Esophagus (tissue), 2 donors: ENCODE results near the gene DDRGK1. TPM values are rescaled to one million over a fixed set of nuclear protein-coding genes. Genes with fewer than 3 reads are reported as not detected.
"Not testable (repeated sequence)": the region's sequence is repeated elsewhere in the genome, so short reads cannot be mapped to it uniquely, and the experiment has no call there.

Experiments used
- H3K27ac ChIP-seq, 2 donors: one replicate each; pipeline ENCODE4 v1.5.1; 2013; ENCODE audit warnings: low read depth in 2 of 2, mild to moderate bottlenecking in 2 of 2, inconsistent platforms in 1 of 2, low read length in 1 of 2, moderate library complexity in 1 of 2
- H3K27me3 ChIP-seq, 2 donors: one replicate each; pipeline ENCODE4 v1.6.1; 2013; ENCODE audit warnings: low read length in 2 of 2, control low read depth in 1 of 2, mild to moderate bottlenecking in 1 of 2; ENCODE audit not compliant: insufficient read depth in 2 of 2, control insufficient read depth in 1 of 2
- H3K36me3 ChIP-seq, 2 donors: one replicate each; pipeline ENCODE4 v1.6.1; 2013; ENCODE audit warnings: low read length in 1 of 2; ENCODE audit not compliant: control insufficient read depth in 2 of 2, insufficient read depth in 2 of 2
- H3K4me1 ChIP-seq, 2 donors: one replicate each; pipeline ENCODE4 v1.6.1; 2013; ENCODE audit warnings: low read length in 1 of 2; ENCODE audit not compliant: control insufficient read depth in 2 of 2, insufficient read depth in 2 of 2
- H3K4me3 ChIP-seq, 2 donors: one replicate each; pipeline ENCODE4 v1.5.1; 2013; ENCODE audit warnings: low read length in 2 of 2, mild to moderate bottlenecking in 2 of 2, low read depth in 1 of 2, moderate library complexity in 1 of 2
- H3K9me3 ChIP-seq, 2 donors: one replicate each; pipeline ENCODE4 v1.6.1; 2013; ENCODE audit warnings: mild to moderate bottlenecking in 2 of 2, low read depth in 1 of 2, low read length in 1 of 2, moderate library complexity in 1 of 2; ENCODE audit not compliant: control insufficient read depth in 2 of 2, insufficient read depth in 1 of 2
- WGBS, 2 donors: extraction: QIAGEN DNeasy Blood & Tissue Kit; methylation state at CpG; one replicate each; pipeline ENCODE4 v1.1.7; 2013; 5-methylcytosine and 5-hydroxymethylcytosine counted together
- polyA plus RNA-seq, 2 donors: library from polyadenylated mRNA; stranded (reverse); fragments of 200-250 nt; gene quantifications; one replicate each; pipeline ENCODE4 v1.2.3, GENCODE V29; 2013
- donor health status: healthy with polysubstance abuse.
- donor health status: Bipolar disorder and iron deficiency.

Gene DDRGK1
- polyA plus RNA-seq, 2 donors, result 24.0 to 45.8 TPM

DNA sequence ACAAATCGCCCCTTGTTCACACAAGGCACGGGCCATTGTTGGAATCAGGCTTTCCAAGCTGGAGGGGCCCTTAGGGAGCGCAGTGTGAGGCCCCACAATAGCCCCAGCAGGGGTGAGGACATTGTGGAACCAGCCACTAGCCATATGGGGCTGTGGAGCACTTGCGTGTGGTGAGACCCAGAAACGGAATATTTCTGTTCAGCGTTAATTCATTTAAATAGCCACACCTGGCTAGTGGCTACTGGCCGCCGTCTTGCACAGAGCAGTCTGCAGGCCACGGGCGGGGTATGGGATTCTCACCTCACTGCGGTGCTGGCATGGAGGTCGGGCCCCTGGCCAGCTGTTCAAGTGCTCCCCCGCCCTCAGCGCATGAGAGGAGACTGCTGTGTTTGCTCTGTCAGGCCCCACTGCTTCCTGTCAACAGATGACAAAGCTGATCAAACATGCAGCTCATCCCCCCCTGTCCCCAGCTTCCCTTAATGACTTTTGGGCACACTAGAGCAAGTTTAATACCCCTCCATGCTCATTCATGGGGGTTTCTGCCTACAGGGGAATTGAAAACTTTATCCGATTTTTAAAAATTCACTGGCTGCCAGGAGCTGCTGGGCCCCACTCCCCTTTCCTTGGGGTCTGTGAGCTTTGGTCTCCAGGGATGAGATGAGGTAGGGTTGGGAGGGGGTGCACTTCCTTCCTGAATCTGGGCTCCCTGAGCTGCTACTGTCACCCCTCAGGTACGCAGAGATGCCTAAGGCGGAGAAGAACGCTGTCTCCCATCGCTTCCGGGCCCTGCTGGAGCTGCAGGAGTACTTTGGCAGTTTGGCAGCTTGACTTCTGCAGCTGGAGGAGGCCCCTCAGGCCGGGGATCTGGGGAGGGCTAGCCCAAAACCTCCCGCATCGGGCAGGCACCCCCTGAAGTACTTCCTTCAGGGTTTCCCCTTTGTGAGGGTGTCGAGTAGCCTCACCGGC lies 18.4 kb upstream of the DDRGK1 start:
- Histone ChIP-seq H3K27me3 (no peaks in the 10 kb centered on the region), H3K4me3 (no peak overlapping the region), H3K9me3 (no peaks in the 10 kb centered on the region), H3K27ac (peak overlapping the region; percentile 18 to 30), H3K36me3 (peaks cover 0 to 18% of the 10 kb centered on the region in 2 donors), H3K4me1 (peaks cover 4 to 23% of the 10 kb centered on the region in 2 donors)
- 58 to 73% methylated on average over 25 of the region's 25 CpGs for WGBS, 2 donors

DNA sequence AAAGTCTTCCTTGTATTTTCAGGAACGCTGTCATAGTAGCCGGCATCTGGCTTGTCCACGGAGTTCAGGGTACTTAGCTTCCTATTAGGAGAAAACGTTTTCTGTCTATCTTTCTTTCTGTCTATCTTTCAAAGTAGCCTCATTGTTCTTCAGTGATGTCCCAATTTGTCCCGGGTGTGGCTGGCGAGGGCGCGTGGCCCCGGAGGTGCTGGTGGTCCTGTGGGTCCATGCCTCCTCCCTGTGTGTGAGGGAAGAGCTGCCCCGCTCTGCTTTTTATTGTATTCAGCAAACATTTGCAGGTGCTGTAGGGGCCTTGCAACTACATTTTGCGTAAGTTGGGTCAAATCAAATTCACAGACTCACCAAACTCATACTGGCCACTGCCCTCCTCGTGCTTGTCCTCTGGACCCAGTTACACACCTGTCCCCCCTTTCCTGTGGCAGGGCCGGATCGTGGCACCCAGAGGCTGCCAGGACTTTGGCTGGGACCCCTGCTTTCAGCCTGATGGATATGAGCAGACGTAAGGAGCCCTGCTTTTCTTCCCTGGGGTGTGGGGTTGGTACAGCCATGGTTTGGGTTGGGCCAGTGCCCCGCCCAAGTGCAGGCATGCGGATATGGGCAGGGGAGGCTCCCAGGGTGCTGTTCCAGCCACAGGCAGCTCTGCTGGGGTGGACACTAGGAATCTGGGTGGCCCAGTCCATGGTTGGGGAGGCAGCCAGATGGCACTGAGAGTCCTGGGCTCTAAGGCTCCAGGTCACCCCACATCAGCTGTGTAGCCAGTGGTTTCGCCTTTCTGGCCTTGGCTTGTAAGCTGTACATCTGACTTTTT lies 17.1 kb upstream of the DDRGK1 start:
- no peaks in the 10 kb centered on the region for H3K27me3 ChIP-seq
- WGBS, 2 donors, result 78% methylated on average over 18 of the region's 18 CpGs
- peaks cover 0 to 10% of the 10 kb centered on the region in 2 donors for H3K36me3 ChIP-seq
- no peaks in the 10 kb centered on the region for H3K9me3 ChIP-seq
- H3K4me3 ChIP-seq, result no peak overlapping the region
- H3K27ac ChIP-seq, result peak overlapping the region in 1 of 2 donors; percentile 38
- peaks cover 0 to 21% of the 10 kb centered on the region in 2 donors for H3K4me1 ChIP-seq

DNA sequence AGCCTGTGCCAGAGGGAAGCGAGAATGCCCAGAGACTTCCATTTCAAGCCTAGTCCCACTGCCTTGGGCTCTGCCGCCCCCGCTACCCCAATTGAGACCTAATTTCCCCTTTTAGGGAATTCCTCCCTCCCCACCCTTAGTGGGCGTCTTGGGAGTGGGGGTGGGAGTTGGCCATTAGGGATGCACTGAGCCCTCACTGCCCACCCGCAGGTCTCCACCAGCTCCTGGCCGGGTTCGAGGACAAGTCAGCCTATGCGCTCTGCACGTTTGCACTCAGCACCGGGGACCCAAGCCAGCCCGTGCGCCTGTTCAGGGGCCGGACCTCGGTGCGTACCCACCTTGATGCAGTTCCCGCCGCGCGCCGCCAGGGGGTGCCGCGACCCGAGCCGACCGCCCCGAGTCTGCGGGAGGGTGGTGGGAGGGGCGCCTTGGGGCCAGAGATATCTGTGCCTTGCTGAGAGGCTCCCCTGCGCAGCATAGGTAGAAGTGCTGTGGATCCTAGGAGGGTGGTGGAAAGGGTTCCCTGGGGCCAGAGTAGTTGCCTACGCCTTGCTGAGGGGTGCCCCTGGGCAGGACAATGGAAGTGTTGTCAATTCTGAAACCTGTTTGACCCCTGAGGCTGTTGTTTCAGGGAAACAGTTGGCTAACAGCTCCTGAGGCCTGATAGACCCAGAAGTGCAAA lies 14.0 kb upstream of the DDRGK1 start:
- Histone ChIP-seq H3K4me3 (no peak overlapping the region), H3K36me3 (peaks cover 0 to 17% of the 10 kb centered on the region in 2 donors), H3K27ac (no peak overlapping the region), H3K4me1 (peaks cover 0 to 13% of the 10 kb centered on the region in 2 donors), H3K9me3 (no peaks in the 10 kb centered on the region), H3K27me3 (no peaks in the 10 kb centered on the region)
- 14 to 16% methylated on average over 30 of the region's 30 CpGs for WGBS, 2 donors

DNA sequence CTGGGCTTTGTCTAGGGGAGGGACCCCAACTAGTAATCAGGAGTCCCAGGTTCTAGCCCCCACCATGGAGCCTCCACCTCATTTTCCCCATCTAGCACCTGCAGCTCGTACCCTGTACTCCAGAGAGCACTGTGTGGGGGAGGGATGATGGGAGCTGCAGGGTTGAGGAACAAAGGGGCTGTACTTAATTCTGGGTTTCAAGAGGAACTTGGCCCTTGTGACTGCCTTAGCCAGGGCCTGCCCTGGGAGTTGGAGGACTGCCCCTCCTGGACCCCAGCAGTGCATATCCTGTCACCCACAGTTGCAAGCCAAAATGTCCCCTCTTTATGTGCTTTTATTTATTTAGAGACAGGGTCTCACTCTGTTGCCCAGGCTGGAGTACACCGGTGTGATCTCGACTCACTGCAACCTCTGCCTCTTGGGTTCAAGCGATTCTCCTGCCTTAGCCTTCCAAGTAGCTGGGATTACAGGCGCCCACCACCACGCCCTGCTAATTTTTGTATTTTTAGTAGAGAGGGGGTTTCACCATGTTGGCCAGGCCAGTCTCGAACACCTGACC lies 11.0 kb upstream of the DDRGK1 start:
- 86 to 90% methylated on average over 7 of the region's 7 CpGs for WGBS, 2 donors
- peaks cover 0 to 14% of the 10 kb centered on the region in 2 donors for H3K36me3 ChIP-seq
- not testable (repeated sequence) for H3K27ac ChIP-seq, H3K27me3 ChIP-seq, H3K4me1 ChIP-seq, H3K4me3 ChIP-seq, H3K9me3 ChIP-seq

DNA sequence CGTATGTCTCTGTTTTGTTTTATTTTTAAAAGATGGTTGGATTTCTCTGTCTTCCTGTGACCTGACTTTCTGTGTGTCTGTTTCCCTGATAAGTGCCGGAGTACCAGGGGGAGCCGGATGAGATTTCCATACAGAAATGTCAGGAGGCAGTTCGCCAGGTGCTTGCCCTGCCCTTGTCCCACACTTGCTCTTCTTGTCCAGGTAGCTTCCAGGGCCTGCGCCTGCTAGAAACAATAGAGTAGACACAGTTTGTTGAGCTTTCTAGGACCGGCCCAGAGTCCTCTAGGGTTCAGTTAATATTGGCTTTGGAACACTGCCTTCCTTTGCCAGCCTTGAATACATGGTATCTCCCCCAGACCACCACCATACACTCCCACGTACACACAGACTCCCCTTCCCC lies 8.7 kb upstream of the DDRGK1 start:
- Histone ChIP-seq H3K27me3 (no peaks in the 10 kb centered on the region), H3K36me3 (peaks cover 0 to 14% of the 10 kb centered on the region in 2 donors), H3K4me1 (peaks cover 0 to 5% of the 10 kb centered on the region in 2 donors), H3K9me3 (no peaks in the 10 kb centered on the region), H3K27ac (no peak overlapping the region), H3K4me3 (no peak overlapping the region)
- WGBS, 2 donors, result 93 to 97% methylated on average over 7 of the region's 7 CpGs

DNA sequence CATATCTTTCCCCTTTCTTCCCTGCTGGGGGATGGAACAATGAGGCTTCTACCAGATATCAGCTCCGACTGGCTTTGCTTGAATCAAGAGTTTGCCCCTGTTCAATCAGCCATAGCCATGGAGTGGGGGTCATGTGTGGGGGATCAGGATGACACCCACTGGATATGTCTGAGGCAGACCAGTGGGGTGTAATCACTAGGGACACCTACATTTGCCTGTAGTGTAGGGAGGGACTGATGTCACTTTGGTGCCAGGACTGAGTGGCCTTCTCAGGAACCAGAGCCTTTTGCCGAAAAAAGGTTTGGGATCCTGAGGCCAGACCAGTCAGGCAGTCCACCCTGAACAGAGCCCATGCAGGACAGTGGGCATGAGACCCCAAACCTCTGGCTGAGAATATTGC lies 5.9 kb upstream of the DDRGK1 start:
- WGBS, 2 donors, result 57 to 74% methylated on average over 2 of the region's 2 CpGs
- H3K27ac ChIP-seq, result no peak overlapping the region
- H3K4me3 ChIP-seq, result peak overlapping the region; percentile 16 to 84
- peaks cover 0 to 10% of the 10 kb centered on the region in 2 donors for H3K36me3 ChIP-seq
- no peaks in the 10 kb centered on the region for H3K9me3 ChIP-seq
- peaks cover 0 to 4% of the 10 kb centered on the region in 2 donors for H3K4me1 ChIP-seq
- no peaks in the 10 kb centered on the region for H3K27me3 ChIP-seq

DNA sequence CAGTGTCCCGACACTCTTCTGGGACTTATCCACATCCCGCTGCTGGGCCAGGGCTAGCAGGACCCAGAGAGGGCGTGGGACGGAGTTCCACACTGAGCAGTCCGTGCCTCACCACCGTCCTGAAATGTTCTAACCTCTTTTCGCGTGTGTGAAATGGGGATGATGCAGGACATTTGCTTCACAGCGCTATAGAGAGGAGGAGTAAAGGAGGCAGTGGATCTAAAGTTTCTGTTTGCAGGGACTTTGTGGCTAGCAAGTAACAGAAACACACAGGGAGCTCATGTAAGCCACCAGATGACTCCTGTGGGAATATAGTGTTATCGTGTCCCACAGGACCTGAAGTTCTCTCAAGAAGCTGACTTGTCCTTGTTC lies 5.5 kb upstream of the DDRGK1 start:
- H3K27ac ChIP-seq, result peak overlapping the region; percentile 82 to 83

DNA sequence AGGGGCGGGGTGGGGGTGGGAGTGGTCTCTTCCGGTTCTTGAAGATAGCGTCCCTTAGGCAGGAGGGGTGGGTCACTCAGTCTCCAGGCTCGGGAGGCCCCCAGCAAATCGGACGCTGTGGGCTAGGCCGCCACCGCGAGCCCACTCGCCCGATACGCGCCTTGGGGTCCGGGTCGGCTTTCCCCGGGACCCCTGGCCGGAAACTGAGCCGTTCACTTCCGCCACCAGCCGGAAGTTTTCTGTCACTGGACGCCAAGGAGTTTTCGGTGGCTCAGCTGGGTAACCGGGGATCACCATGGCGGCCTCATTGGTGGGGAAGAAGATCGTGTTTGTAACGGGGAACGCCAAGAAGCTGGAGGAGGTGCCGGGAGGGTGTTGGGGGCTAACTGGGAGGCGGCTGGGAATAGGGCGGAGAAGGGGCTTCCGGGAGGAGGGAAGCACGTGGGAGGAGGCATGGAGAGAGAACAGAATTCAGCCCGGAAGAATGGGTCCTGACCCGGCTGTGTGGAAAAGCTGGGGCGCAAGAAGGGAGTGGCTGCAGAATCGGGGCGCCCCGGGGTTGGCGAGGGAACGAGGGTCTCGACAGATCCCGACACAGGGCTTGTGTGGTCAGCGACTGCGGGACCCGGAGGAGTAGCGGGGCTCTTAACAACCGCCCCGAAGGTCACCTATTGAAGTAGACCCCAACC lies 4.9 kb upstream of the DDRGK1 start, which contains the start of gene ITPA:
Gene ITPA, plus strand, starts transcription at position 242 of the 689 bp plus-strand sequence. Its CDS starts 54 bp downstream, at position 296.
- Histone ChIP-seq H3K27me3 (no peaks in the 10 kb centered on the region), H3K36me3 (peaks cover 0 to 7% of the 10 kb centered on the region in 2 donors), H3K4me3 (peak within 1 kb of the TSS; percentile 84 to 89), H3K9me3 (no peaks in the 10 kb centered on the region), H3K27ac (peak within 1 kb of the TSS; percentile 82 to 83), H3K4me1 (peaks cover 0 to 4% of the 10 kb centered on the region in 2 donors)
- WGBS, 2 donors, result 0% methylated on average over 48 of the region's 48 CpGs

More for the DNA sequence above, 5.5 kb upstream of the DDRGK1 start:
- Histone ChIP-seq H3K36me3 (peaks cover 0 to 7% of the 10 kb centered on the region in 2 donors), H3K4me3 (peak overlapping the region; percentile 84 to 89), H3K9me3 (no peaks in the 10 kb centered on the region), H3K27me3 (no peaks in the 10 kb centered on the region), H3K4me1 (peaks cover 0 to 4% of the 10 kb centered on the region in 2 donors)
- 1 to 4% methylated on average over 10 of the region's 10 CpGs for WGBS, 2 donors
